ENCODE data around the gene TMEM164. TPM values are rescaled to one million over a fixed set of nuclear protein-coding genes. Genes with fewer than 3 reads are reported as not detected.
A peak's percentile ranks its signal among the peaks of the same experiment; 100 is the strongest.

TMEM164 gene
- total RNA-seq (10 to 100 TPM; 27.0 to 42.4 (median 38.4) TPM), polyA plus RNA-seq (10 to 100 TPM; 14.5 to 31.7 (median 23.1) TPM)
- long read RNA-seq, donor 1, full-length matches to known transcripts, result 2 of 7 reads
- long read RNA-seq, donor 1, partial matches to known transcripts, result 0 of 7 reads
- long read RNA-seq, donor 1, other reads (novel, unspliced or antisense), result 5 of 7 reads
- long read RNA-seq, donor 2, full-length matches to known transcripts, result 2 of 22 reads
- long read RNA-seq, donor 2, partial matches to known transcripts, result 2 of 22 reads
- long read RNA-seq, donor 2, other reads (novel, unspliced or antisense), result 18 of 22 reads

GRCh38 chrX:110002300-110003166, at the start of gene TMEM164:
Gene TMEM164, plus strand, starts transcription at chrX:110003114. Its CDS starts 661 bp downstream, at chrX:110003775.
- DNase-seq (peak; percentile 85 to 92), ATAC-seq (peak; percentile 84 to 90 (median 86))
- H3K4me3 ChIP-seq, result peak within 1 kb of the TSS; percentile 73
- H3K27me3 ChIP-seq (ENCODE audit: insufficient read depth in 3 of 3, low read length in 2 of 3), result peaks cover 0 to 15% (median 0%) of the 10 kb centered on the region in 3 donors
- no peaks in the 10 kb centered on the region for H3K36me3 ChIP-seq (ENCODE audit: insufficient read depth in 1 of 2, low read depth in 1 of 2)
- H3K27ac ChIP-seq, result peak within 1 kb of the TSS; percentile 86
- TF ChIP-seq CTCF (IDR thresholded peaks at IDR 0.05), result no peak
- peaks cover 19% of the 10 kb centered on the region for H3K4me1 ChIP-seq
- intact Hi-C loops (cut with DNase I), result loop anchor here in 1 of 2 donors (5.0 to 10.0 kb wide), 2 partner anchors 45 to 78 kb away; no protein-coding TSS in a partner anchor
- 1 to 23% (median 3%) methylated on average over 12 to 73 of the region's 83 CpGs for WGBS, 3 donors
- no peaks in the 10 kb centered on the region for H3K9me3 ChIP-seq

GRCh38 chrX:109954333-109954732, 48.6 kb upstream of the TMEM164 start:
- DNase-seq (no peak), ATAC-seq (peak in 1 of 4 donors; percentile 48)
- intact Hi-C loops (cut with DNase I), result no loop called here
- Histone ChIP-seq H3K27ac (peak overlapping the region; percentile 32), H3K4me3 (no peak overlapping the region), H3K4me1 (no peaks in the 10 kb centered on the region), H3K36me3 (ENCODE audit: insufficient read depth in 1 of 2, low read depth in 1 of 2) (no peaks in the 10 kb centered on the region), H3K27me3 (ENCODE audit: insufficient read depth in 3 of 3, low read length in 2 of 3) (peaks cover 0 to under 1% (median 0%) of the 10 kb centered on the region in 3 donors), H3K9me3 (no peaks in the 10 kb centered on the region)
- 71 to 76% (median 71%) methylated on average over 2 of the region's 2 CpGs for WGBS, 3 donors
- no peak for TF ChIP-seq CTCF (IDR thresholded peaks at IDR 0.05)

GRCh38 chrX:109954955-109955354, 48.0 kb upstream of the TMEM164 start:
- TF ChIP-seq CTCF (IDR thresholded peaks at IDR 0.05), result no peak
- Histone ChIP-seq H3K27me3 (ENCODE audit: insufficient read depth in 3 of 3, low read length in 2 of 3) (no peaks in the 10 kb centered on the region), H3K4me3 (no peak overlapping the region), H3K36me3 (ENCODE audit: insufficient read depth in 1 of 2, low read depth in 1 of 2) (no peaks in the 10 kb centered on the region), H3K4me1 (no peaks in the 10 kb centered on the region), H3K9me3 (no peaks in the 10 kb centered on the region), H3K27ac (no peak overlapping the region)
- no peak for ATAC-seq
- DNase-seq, result no peak
- intact Hi-C loops (cut with DNase I), result loop anchor here in 1 of 2 donors (5.0 kb wide), 1 partner anchor 47 kb away; the partner anchor contains the start of gene TMEM164
- 54 to 74% (median 73%) methylated on average over 1 of the region's 1 CpG for WGBS, 3 donors

- Histone ChIP-seq H3K27me3 (ENCODE audit: insufficient read depth in 3 of 3, low read length in 2 of 3) (no peaks in the 10 kb centered on the region), H3K9me3 (no peaks in the 10 kb centered on the region), H3K4me3 (no peak overlapping the region), H3K4me1 (no peaks in the 10 kb centered on the region), H3K27ac (no peak overlapping the region), H3K36me3 (ENCODE audit: insufficient read depth in 1 of 2, low read depth in 1 of 2) (no peaks in the 10 kb centered on the region)
- TF ChIP-seq CTCF (IDR thresholded peaks at IDR 0.05), result no peak
- ATAC-seq (no peak), DNase-seq (no peak)
- intact Hi-C loops (cut with DNase I), result loop anchor here in 1 of 2 donors (5.0 kb wide), 1 partner anchor 44 kb away; the partner anchor contains the start of gene TMEM164
Measured at GRCh38 chrX:109958266-109958665, 44.6 kb upstream of the TMEM164 start.
